RPMI8226 (cell line): ENCODE measurements around the gene RD3L.
"Not testable (repeated sequence)": the region's sequence is repeated elsewhere in the genome, so short reads cannot be mapped to it uniquely, and the experiment has no call there.

Source experiments
- DNase-seq: peaks from one replicate; pipeline ENCODE4 v3.0.0-alpha.2; 2015

RD3L gene

DNA sequence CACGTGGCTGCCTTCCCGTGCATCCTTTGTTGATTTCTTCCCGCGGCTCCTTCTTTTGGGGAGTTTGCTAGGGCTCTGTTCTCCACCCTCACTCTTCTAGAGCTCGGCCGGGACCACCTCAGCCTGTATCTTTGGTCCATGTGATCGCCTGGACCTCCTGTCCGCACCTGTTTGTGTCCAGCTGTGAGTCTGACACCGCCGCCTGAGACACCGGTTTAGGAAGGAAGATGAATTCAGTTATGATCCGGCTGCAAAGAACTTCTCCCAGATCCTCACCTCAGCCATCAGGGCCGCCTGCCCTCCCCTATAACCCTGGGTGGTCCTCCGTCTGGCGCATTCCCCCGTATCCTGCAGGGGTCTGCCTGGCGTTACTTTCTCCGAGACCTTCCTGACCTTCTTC, 14.8 kb downstream of the RD3L start:
- DNase-seq, result no peak

- DNase-seq, result no peak
Observed at GRCh38 chr14:103925316-103925715, 17.0 kb downstream of the RD3L start.

DNA sequence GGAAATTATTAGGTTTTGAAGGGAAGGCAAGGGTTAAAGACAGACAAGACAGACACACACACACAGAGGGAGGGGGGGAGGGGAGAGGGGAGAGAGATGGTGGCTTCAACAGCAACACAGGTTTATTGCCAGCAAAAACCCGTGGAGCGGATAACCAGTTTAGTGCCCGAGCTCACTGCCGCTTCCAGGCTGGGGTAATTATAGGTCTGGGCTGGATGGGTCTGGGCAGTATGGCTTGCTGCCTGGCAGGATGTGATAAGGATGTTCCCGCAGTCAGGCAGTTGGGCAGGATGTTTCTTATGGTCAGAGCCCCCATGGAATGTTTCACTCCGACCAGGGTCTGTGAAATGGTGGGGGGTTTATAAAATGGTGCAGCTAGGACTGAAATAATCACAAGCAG, 18.5 kb downstream of the RD3L start:
- no peak for DNase-seq

- not testable (repeated sequence) for DNase-seq
Observed at GRCh38 chr14:103921855-103922200, 20.5 kb downstream of the RD3L start.

DNA sequence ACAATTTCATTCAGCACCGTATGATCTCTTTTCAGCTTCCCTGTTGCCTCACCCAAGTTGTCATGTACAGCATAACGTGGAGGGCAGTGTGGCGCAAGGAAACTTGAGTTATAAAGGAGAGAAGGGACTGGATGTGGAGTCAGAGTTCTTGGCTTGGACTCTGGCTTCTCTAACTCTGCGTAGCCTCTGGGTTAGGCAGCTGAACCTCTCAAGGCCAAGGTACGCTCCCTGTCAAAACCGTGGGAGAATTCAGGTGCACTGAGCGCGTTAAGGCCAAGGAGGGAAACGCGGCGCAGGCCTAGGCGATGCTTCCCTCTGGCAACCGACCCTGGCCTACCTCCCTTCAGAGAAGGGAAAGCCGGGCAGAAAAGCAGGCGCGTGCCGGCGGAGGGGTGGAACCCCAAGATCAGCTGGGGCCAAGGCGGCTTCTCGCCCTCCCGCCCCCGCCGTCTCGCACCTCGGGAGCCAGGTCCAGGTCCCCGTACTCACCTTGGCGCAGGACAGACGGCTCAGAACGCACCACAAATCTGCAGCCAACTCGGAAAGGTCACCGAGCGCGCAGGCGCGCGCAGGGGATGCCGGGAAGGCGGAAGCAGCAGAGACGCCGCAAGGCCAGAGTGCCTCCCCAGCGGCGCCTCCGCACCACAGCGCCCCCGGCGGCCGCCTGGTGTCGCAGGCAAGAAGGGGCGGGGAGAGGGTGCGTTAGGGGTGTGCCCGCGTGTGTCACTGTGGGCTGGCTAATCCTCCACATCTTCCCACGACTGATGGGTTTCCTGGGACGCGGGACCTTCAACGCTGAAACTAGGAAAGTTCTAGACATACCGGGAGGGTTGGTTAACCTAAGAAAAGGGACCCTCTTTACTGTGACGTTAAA, 21.1 kb downstream of the RD3L start:
- DNase-seq, result peak; percentile 91

DNA sequence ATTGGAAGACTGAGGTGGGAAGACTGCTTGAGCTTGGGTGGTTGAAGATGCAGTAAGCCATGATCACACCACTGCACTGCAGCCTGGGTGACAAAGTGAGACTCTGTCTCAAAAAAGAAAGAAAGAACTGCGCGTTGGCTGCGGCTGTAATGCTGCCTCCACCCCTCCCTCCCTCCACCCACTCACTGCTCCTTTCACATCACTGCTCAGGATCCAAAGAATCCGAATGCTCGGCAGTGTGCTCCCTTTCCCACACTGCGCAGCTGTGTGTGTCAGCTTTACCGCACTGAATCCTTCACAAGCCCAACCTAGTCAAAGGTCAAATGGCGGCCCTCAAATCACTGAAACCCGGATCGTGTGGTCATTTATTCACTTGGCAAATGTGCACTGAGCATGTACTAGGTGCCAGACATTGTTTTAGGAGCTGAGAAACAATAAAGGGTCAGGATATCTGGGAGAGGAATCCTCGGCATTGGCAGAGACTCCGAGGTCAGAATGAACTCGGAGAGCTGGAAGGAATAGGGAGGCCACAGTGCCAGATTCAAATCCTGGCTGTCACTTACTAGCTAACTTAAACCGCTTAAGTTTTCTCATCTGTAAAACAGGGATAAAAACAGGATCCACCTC, 25.6 kb downstream of the RD3L start:
- DNase-seq, result no peak

GRCh38 chr14:103915616-103916015, 26.7 kb downstream of the RD3L start:
- DNase-seq, result no peak

DNA sequence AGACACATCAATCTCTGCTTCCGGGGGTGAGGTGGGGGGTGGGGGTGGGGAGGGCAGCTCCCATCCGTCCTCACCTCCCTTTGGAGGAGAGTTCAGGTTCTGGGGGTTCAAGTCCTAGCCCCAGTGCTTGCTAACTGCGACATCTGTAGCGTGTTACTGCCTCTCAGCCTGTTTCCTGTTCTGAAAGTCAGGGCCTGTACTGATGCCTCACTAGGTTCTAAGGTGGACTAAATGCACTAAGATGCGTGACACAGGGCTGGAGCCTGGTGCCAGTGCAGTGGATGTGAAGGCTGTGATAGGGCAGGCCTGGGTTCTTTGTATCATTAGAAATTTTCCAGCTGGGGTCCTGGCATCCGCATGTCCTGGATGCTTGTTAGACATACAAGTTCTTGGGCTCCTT, 31.3 kb downstream of the RD3L start:
- no peak for DNase-seq

DNA sequence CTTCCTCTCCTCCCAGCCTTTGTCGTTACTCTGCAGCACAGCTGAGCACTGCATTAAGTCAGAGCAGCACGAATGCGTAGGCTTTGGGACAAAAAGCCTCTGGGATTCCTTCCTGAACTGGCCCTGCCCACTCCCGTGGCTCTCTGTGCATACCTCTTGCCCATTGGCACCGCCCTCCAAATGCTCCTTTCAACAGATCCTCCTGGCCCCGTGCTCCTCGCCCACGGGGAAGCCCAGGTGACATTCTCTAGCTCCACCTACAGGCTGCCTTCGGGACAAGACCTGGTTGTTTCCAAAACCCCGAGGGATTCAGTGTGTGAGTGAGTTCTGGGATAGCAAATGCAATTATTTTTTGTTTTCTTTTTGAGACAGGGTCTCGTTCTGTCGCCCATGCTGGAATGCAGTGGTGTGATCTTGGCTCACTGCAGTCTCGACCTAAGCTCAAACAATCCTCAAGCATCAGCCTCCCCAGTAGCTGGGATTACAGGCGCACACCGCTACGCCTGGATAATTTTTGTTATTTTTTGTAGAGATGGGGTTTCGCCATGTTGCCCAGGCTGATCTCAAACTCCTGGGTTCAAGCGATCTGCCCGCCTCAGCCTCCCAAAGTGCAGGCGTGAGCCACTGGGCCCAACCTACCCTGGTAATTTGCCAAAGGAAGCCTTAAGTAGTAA, 31.9 kb downstream of the RD3L start:
- peak; percentile 55 for DNase-seq

GRCh38 chr14:103909531-103910261, 32.6 kb downstream of the RD3L start:
- DNase-seq, result no peak

DNA sequence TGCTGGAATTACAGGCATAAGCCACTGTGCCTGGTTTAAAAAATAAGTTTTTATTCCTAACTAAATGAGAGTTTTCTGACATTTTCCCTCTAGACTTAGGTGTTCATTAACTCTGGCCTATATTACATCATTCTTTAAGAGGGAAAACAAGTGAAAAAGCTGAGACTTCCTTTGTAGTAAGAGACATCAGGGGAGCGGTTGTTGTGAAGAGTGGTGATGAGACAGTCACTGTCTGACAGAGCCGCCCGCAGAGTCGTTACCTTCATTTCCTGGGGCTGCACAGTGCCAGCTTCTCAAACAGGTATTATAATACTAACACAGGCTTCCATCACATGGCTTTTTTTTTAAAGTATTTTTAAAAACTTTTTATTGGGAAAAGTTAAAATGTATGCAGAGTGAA, 33.7 kb downstream of the RD3L start:
- DNase-seq, result no peak

GRCh38 chr14:103905842-103906456, 36.4 kb downstream of the RD3L start:
- peak; percentile 23 for DNase-seq

DNA sequence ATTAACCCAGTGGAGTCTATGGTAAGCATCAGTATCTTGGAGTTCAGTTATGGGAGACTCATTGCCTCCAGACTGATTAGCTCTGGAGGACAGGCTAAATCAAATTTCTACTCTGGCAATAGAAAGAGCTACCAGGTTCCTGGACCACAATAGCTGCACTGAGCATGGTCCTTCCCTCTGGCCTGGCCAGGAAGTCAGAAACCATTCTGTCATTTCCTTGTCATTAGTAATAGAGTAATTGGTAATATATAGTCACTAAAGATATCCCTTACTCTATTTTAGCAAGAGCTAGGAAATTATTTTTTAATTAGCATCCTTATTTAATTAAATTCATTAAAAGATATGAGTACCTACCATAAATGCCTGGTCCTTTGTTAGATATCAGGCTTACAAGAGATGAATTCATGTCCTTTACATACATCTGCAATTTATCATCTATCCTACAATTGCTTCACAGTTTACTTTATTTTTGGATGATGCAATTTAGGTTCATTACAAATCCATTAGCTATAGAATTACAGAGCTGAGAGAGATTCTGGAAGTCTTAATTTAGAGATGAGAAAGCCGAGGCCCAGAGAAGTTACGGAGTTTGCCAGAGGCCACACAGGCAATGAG, 37.7 kb downstream of the RD3L start:
- no peak for DNase-seq

GRCh38 chr14:103899833-103900232, 42.5 kb downstream of the RD3L start:
- DNase-seq, result no peak

DNA sequence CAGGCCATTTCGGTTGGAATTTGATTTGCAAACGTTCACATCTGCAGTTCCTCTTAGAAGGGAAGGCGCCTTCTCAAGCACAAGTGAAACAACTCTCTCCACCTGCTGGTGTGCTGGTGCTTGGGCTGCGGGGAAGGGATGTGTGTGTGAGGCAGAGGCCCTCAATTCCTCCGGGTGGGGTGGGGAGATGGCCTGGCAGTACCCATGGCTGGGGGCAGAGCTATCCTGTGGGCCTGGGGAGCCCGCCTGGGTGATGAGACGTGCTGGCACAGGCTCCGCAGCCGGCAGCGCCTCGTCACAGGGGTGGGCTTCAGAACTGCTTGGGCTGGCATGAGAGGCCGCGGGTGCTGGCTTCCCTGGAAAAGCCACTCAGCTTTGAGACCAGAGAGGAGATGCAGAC, 43.0 kb downstream of the RD3L start:
- peak; percentile 50 for DNase-seq

DNA sequence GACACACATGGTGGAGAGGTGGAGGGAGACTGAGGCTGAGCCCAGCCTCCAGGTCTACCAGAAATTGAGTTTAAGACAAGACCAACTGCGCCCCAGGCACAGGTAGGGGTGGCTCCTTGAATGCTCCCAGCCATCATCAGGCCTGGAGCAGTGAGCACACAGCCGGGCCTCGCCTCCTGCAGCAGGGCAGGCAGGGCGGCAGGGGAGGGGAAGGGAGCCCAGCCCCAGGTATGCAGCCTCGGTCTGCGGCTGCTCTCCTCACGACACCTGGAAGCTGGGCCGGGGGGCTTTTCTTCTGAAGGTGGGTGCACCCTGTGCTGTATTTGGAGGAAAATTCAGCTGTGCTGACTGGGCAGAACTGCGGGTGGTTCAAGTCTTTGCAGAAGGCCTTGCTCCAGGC, 43.6 kb downstream of the RD3L start:
- no peak for DNase-seq

- DNase-seq, result no peak
Observed at GRCh38 chr14:103898204-103898603, 44.1 kb downstream of the RD3L start.

DNA sequence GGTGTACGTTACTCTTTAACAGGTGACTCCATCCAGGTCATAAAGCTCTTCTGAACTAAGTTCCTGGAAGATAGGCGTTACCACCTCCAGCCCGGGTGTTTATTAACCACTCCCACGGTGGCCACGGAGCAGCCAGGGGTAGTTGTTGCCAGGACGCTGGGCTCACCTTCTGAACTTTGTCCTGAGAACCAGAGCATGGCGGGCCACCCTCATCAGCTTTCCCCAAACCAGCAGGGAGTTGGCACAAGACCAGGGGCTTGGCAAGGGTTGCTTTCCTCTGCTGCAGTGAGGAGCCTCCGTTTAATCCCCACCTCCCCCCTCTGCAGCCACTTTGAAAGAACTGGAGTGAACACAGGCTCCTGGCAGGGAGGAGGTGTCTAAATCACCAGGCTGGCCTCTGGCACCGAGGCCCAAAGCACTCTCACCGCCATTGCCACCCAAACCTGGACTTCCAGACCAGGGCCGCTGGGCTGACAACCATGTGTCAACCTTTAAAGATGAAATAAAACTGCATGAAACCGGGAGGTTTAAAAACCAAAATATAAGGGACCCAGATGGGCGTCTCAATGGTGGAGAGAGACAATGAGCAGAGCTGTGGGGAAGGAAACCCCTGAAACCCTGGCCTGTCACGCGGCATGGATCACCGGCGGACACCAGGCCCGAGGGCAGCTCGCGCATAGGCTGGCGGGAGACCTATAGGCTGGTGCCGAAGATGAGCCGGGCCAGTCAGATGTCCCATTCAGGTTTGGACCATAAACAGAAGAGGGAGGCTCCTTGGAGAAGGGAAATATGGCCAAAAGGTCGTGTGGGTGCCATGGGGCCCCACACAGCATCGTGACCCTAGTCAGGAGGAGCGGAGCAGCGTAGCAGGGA, 45.0 kb downstream of the RD3L start:
- DNase-seq, result peak; percentile 64

DNA sequence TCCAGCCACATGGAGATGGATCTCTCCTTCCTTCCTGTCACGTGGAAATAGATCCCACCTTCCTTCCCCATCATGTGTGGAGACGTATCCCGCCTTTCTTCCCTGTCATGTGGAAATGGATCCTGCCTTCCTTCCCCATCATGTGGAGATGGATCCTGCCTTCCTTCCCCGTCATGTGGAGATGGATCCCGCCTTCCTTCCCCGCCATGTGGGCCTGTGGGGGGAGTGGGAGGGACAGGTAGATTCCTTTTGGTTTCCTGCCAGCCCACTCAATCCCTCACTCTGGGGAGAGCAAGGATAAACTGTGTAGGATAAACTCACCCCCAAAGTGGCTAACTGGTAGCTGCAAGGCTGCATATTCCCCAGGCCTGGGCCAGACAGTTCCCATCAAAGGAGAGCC, 45.8 kb downstream of the RD3L start:
- no peak for DNase-seq

GRCh38 chr14:103894723-103895059, 47.6 kb downstream of the RD3L start:
- DNase-seq, result no peak

GRCh38 chr14:103894034-103894722, 48.2 kb downstream of the RD3L start:
- DNase-seq, result no peak
